H1 (cell line): ENCODE results near the gene IAH1.

Experiments
- CTBP2 ChIP-seq: IDR thresholded peaks from 2 replicates; pipeline ENCODE4 v1.7.0; 2011; ENCODE audit warnings: borderline replicate concordance, mild to moderate bottlenecking, moderate library complexity, mixed read lengths, low read length; ENCODE audit not compliant: insufficient read depth, insufficient read length
- CTCF ChIP-seq, 3 experiments: IDR thresholded peaks; 1 replicate in 2 of 3; 2 replicates in 1 of 3; pipeline versions ENCODE4 v1.5.1 to v1.6.1; 2011; ENCODE audit warnings: low read length in 3 of 3, mild to moderate bottlenecking in 3 of 3, inconsistent platforms in 2 of 3, low read depth in 1 of 3, moderate library complexity in 1 of 3; ENCODE audit not compliant: insufficient read depth in 1 of 3; ENCODE audit errors: control extremely low read depth in 1 of 3
- EZH2 ChIP-seq: fragments of 200-600 bp; sonication (generic); IDR thresholded peaks from 2 replicates; pipeline ENCODE4 v1.7.1; 2012; ENCODE audit warnings: low read depth, mild to moderate bottlenecking, moderate library complexity, low read length, inconsistent platforms; ENCODE audit not compliant: severe bottlenecking
- HDAC6 ChIP-seq: IDR thresholded peaks from one replicate; pipeline ENCODE4 v1.7.1; 2012; ENCODE audit warnings: low read depth, mild to moderate bottlenecking, inconsistent platforms, low read length, moderate library complexity
- PHF8 ChIP-seq: fragments of 200-600 bp; sonication (generic); conservative IDR thresholded peaks from 2 replicates; pipeline ENCODE4 v1.7.1; 2012; ENCODE audit warnings: low read depth, mild to moderate bottlenecking, inconsistent platforms, low read length, moderate library complexity
- POLR2AphosphoS5 ChIP-seq: IDR thresholded peaks from 2 replicates; pipeline ENCODE4 v1.6.1; 2011; ENCODE audit warnings: low read depth, low read length

GRCh38 chr2:9467687-9468086 lies 6.7 kb upstream of the IAH1 start:
- TF ChIP-seq CTBP2 (no peak), PHF8 (no peak), EZH2 (no peak), POLR2AphosphoS5 (no peak), HDAC6 (no peak), CTCF (IDR thresholded peaks at IDR 0.05; ENCODE audit: control extremely low read depth in 1 of 3, insufficient read depth in 1 of 3, low read depth in 1 of 3, low read length in 3 of 3) (no peak)
